Stimulated activated CD4-positive, alpha-beta T cell treated with anti-CD3 and anti-CD28 coated beads, TNF-alpha, amount 100 ng/mL, for 24 hours (primary cell): Measurements from ENCODE around the gene FGD3.

Experiments used
- DNase-seq, 3 experiments: peaks; one replicate each; pipeline ENCODE4 v3.0.0-alpha.2; 2020; ENCODE audit warnings: low read depth in 3 of 3

The FGD3 gene

GRCh38 chr9:93030642-93031628 lies 83.6 kb downstream of the FGD3 start:
- no peak for DNase-seq

GRCh38 chr9:93031629-93032430 lies 84.5 kb downstream of the FGD3 start:
- no peak for DNase-seq

- no peak for DNase-seq
Observed at GRCh38 chr9:93032545-93032944, 85.2 kb downstream of the FGD3 start.

- no peak for DNase-seq
Observed at GRCh38 chr9:93033531-93033930, 86.2 kb downstream of the FGD3 start.

- DNase-seq = no peak
Observed at GRCh38 chr9:93035106-93035660, 87.9 kb downstream of the FGD3 start.

GRCh38 chr9:93035821-93036351 lies 88.6 kb downstream of the FGD3 start:
- no peak for DNase-seq

- no peak for DNase-seq
Observed at GRCh38 chr9:93036887-93037475, 89.7 kb downstream of the FGD3 start.

GRCh38 chr9:93037476-93037971 lies 90.2 kb downstream of the FGD3 start:
- DNase-seq = no peak

GRCh38 chr9:93038918-93039317 lies 91.6 kb downstream of the FGD3 start:
- DNase-seq = no peak

- no peak for DNase-seq
Observed at GRCh38 chr9:93039456-93039855, 92.1 kb downstream of the FGD3 start.

GRCh38 chr9:93039976-93040375 lies 92.7 kb downstream of the FGD3 start:
- no peak for DNase-seq

- DNase-seq = no peak
Observed at GRCh38 chr9:93040409-93040808, 93.1 kb downstream of the FGD3 start.

- no peak for DNase-seq
Observed at GRCh38 chr9:93041108-93041802, 93.9 kb downstream of the FGD3 start.

GRCh38 chr9:93043122-93043521 lies 95.8 kb downstream of the FGD3 start:
- DNase-seq = no peak

- DNase-seq = no peak
Observed at GRCh38 chr9:93045521-93045920, 98.2 kb downstream of the FGD3 start.

GRCh38 chr9:93048566-93049448 lies 101.5 kb downstream of the FGD3 start:
- no peak for DNase-seq

GRCh38 chr9:93049491-93049890 lies 102.2 kb downstream of the FGD3 start:
- DNase-seq = no peak

GRCh38 chr9:93050231-93050630 lies 102.9 kb downstream of the FGD3 start:
- DNase-seq = no peak

- DNase-seq = no peak
Observed at GRCh38 chr9:93051680-93052089, 104.4 kb downstream of the FGD3 start.
